Stimulated activated memory B cell treated with anti-CD40 and anti-IgM and Interleukin-4, amounts not matched to agents 10 μg/mL and 1 μg/mL and 100 μg/mL, for 72 hours (primary cell): Measurements from ENCODE around the gene ALAS1.
"Not testable (repeated sequence)": the region's sequence is repeated elsewhere in the genome, so short reads cannot be mapped to it uniquely, and the experiment has no call there.

Source experiments
- ATAC-seq: fragments of 150-1000 bp; cut with Tn5 transposase; 2 replicates; pipeline ENCODE4 v1.10.0; 2021
- H3K27ac Mint-ChIP-seq: one replicate; pipeline ENCODE4 v1.8.0; 2022; ENCODE audit warnings: mild to moderate bottlenecking, mixed read lengths
- H3K27me3 Mint-ChIP-seq: one replicate; pipeline ENCODE4 v1.8.0; 2022; ENCODE audit warnings: mixed read lengths
- H3K36me3 Mint-ChIP-seq: one replicate; pipeline ENCODE4 v1.8.0; 2022; ENCODE audit warnings: mixed read lengths
- H3K4me1 Mint-ChIP-seq: one replicate; pipeline ENCODE4 v1.8.0; 2022; ENCODE audit warnings: mixed read lengths
- H3K4me3 Mint-ChIP-seq: one replicate; pipeline ENCODE4 v1.8.0; 2022; ENCODE audit warnings: mild to moderate bottlenecking, moderate library complexity, mixed read lengths
- H3K9me3 Mint-ChIP-seq: one replicate; pipeline ENCODE4 v1.8.0; 2022; ENCODE audit warnings: mixed read lengths

ALAS1 gene

GRCh38 chr3:52172262-52172757 lies 25.6 kb upstream of the ALAS1 start:
- H3K27me3 Mint-ChIP-seq = peaks cover 15% of the 10 kb centered on the region
- ATAC-seq = no peak
- no peak overlapping the region for H3K27ac Mint-ChIP-seq
- H3K4me1 Mint-ChIP-seq = no peaks in the 10 kb centered on the region
- H3K36me3 Mint-ChIP-seq = no peaks in the 10 kb centered on the region
- H3K9me3 Mint-ChIP-seq = no peaks in the 10 kb centered on the region
- no peak overlapping the region for H3K4me3 Mint-ChIP-seq

GRCh38 chr3:52173101-52173500 lies 24.9 kb upstream of the ALAS1 start:
- Mint-ChIP-seq H3K27me3 (peaks cover 15% of the 10 kb centered on the region), H3K4me3 (no peak overlapping the region), H3K9me3 (no peaks in the 10 kb centered on the region), H3K36me3 (no peaks in the 10 kb centered on the region), H3K4me1 (no peaks in the 10 kb centered on the region), H3K27ac (no peak overlapping the region)
- ATAC-seq = no peak

GRCh38 chr3:52174896-52175295 lies 23.1 kb upstream of the ALAS1 start:
- H3K36me3 Mint-ChIP-seq = no peaks in the 10 kb centered on the region
- peaks cover 15% of the 10 kb centered on the region for H3K27me3 Mint-ChIP-seq
- H3K4me1 Mint-ChIP-seq = peaks cover under 1% of the 10 kb centered on the region
- ATAC-seq = no peak
- no peaks in the 10 kb centered on the region for H3K9me3 Mint-ChIP-seq
- no peak overlapping the region for H3K27ac Mint-ChIP-seq
- H3K4me3 Mint-ChIP-seq = no peak overlapping the region

- H3K36me3 Mint-ChIP-seq = no peaks in the 10 kb centered on the region
- H3K27me3 Mint-ChIP-seq = peaks cover 15% of the 10 kb centered on the region
- no peak overlapping the region for H3K27ac Mint-ChIP-seq
- H3K4me1 Mint-ChIP-seq = peaks cover 7% of the 10 kb centered on the region
- ATAC-seq = no peak
- H3K9me3 Mint-ChIP-seq = no peaks in the 10 kb centered on the region
- no peak overlapping the region for H3K4me3 Mint-ChIP-seq
These were observed 22.4 kb upstream of the ALAS1 start for GRCh38 chr3:52175416-52176179.

GRCh38 chr3:52176180-52176752 lies 21.7 kb upstream of the ALAS1 start:
- no peak overlapping the region for H3K4me3 Mint-ChIP-seq

GRCh38 chr3:52176951-52177700 lies 20.8 kb upstream of the ALAS1 start:
- Mint-ChIP-seq H3K36me3 (no peaks in the 10 kb centered on the region), H3K4me3 (no peak overlapping the region), H3K27me3 (peaks cover 15% of the 10 kb centered on the region), H3K4me1 (peaks cover 10% of the 10 kb centered on the region), H3K9me3 (no peaks in the 10 kb centered on the region), H3K27ac (no peak overlapping the region)
- ATAC-seq = no peak

More at GRCh38 chr3:52176180-52176752, 21.7 kb upstream of the ALAS1 start:
- no peak for ATAC-seq
- no peak overlapping the region for H3K27ac Mint-ChIP-seq
- no peaks in the 10 kb centered on the region for H3K36me3 Mint-ChIP-seq
- H3K4me1 Mint-ChIP-seq = peaks cover 10% of the 10 kb centered on the region
- H3K9me3 Mint-ChIP-seq = no peaks in the 10 kb centered on the region
- peaks cover 15% of the 10 kb centered on the region for H3K27me3 Mint-ChIP-seq

- Mint-ChIP-seq H3K27ac (no peak overlapping the region), H3K9me3 (no peaks in the 10 kb centered on the region), H3K27me3 (peaks cover 15% of the 10 kb centered on the region), H3K36me3 (no peaks in the 10 kb centered on the region), H3K4me3 (no peak overlapping the region), H3K4me1 (peaks cover 10% of the 10 kb centered on the region)
- ATAC-seq = no peak
These were observed 20.3 kb upstream of the ALAS1 start for GRCh38 chr3:52177701-52178042.

- not testable (repeated sequence) for H3K4me1 Mint-ChIP-seq, ATAC-seq, H3K4me3 Mint-ChIP-seq, H3K27ac Mint-ChIP-seq, H3K36me3 Mint-ChIP-seq, H3K9me3 Mint-ChIP-seq
- peaks cover 15% of the 10 kb centered on the region for H3K27me3 Mint-ChIP-seq
These were observed 19.8 kb upstream of the ALAS1 start for GRCh38 chr3:52178126-52178525.

- H3K27ac Mint-ChIP-seq = no peak overlapping the region
- no peaks in the 10 kb centered on the region for H3K36me3 Mint-ChIP-seq
- no peaks in the 10 kb centered on the region for H3K9me3 Mint-ChIP-seq
- peaks cover 10% of the 10 kb centered on the region for H3K4me1 Mint-ChIP-seq
- H3K4me3 Mint-ChIP-seq = no peak overlapping the region
- ATAC-seq = no peak
- H3K27me3 Mint-ChIP-seq = peaks cover 15% of the 10 kb centered on the region
These were observed 19.4 kb upstream of the ALAS1 start for GRCh38 chr3:52178537-52178936.

GRCh38 chr3:52181543-52181942 lies 16.4 kb upstream of the ALAS1 start:
- no peak overlapping the region for H3K27ac Mint-ChIP-seq
- no peak overlapping the region for H3K4me3 Mint-ChIP-seq
- H3K9me3 Mint-ChIP-seq = no peaks in the 10 kb centered on the region
- peaks cover 10% of the 10 kb centered on the region for H3K4me1 Mint-ChIP-seq
- ATAC-seq = no peak
- H3K27me3 Mint-ChIP-seq = no peaks in the 10 kb centered on the region
- H3K36me3 Mint-ChIP-seq = no peaks in the 10 kb centered on the region

- Mint-ChIP-seq H3K36me3 (no peaks in the 10 kb centered on the region), H3K27ac (no peak overlapping the region), H3K4me3 (no peak overlapping the region), H3K9me3 (no peaks in the 10 kb centered on the region), H3K27me3 (no peaks in the 10 kb centered on the region), H3K4me1 (peaks cover 10% of the 10 kb centered on the region)
- no peak for ATAC-seq
These were observed 15.8 kb upstream of the ALAS1 start for GRCh38 chr3:52182196-52182595.

- no peak for ATAC-seq
- Mint-ChIP-seq H3K9me3 (no peaks in the 10 kb centered on the region), H3K36me3 (no peaks in the 10 kb centered on the region), H3K27ac (no peak overlapping the region), H3K4me1 (peaks cover 10% of the 10 kb centered on the region), H3K4me3 (no peak overlapping the region), H3K27me3 (no peaks in the 10 kb centered on the region)
These were observed 15.3 kb upstream of the ALAS1 start for GRCh38 chr3:52182691-52183090.

GRCh38 chr3:52183786-52184445 lies 14.0 kb upstream of the ALAS1 start:
- Mint-ChIP-seq H3K4me3 (no peak overlapping the region), H3K36me3 (no peaks in the 10 kb centered on the region), H3K27me3 (no peaks in the 10 kb centered on the region), H3K4me1 (peaks cover 13% of the 10 kb centered on the region), H3K27ac (no peak overlapping the region), H3K9me3 (no peaks in the 10 kb centered on the region)
- ATAC-seq = no peak

GRCh38 chr3:52184690-52185089 lies 13.3 kb upstream of the ALAS1 start:
- ATAC-seq = no peak
- no peak overlapping the region for H3K4me3 Mint-ChIP-seq
- no peaks in the 10 kb centered on the region for H3K27me3 Mint-ChIP-seq

GRCh38 chr3:52185311-52185710 lies 12.6 kb upstream of the ALAS1 start:
- Mint-ChIP-seq H3K27ac (no peak overlapping the region), H3K9me3 (no peaks in the 10 kb centered on the region), H3K27me3 (no peaks in the 10 kb centered on the region), H3K4me3 (no peak overlapping the region), H3K4me1 (peaks cover 15% of the 10 kb centered on the region), H3K36me3 (no peaks in the 10 kb centered on the region)
- no peak for ATAC-seq

More at GRCh38 chr3:52184690-52185089, 13.3 kb upstream of the ALAS1 start:
- no peaks in the 10 kb centered on the region for H3K36me3 Mint-ChIP-seq
- no peak overlapping the region for H3K27ac Mint-ChIP-seq
- peaks cover 19% of the 10 kb centered on the region for H3K4me1 Mint-ChIP-seq
- H3K9me3 Mint-ChIP-seq = no peaks in the 10 kb centered on the region
